ENCODE results near the gene TMEM125.
A peak's percentile ranks its signal among the peaks of the same experiment; 100 is the strongest.

Gene TMEM125

GRCh38 chr1:43308635-43309404, 39.0 kb downstream of the TMEM125 start:
- Histone ChIP-seq H3K4me3 (ENCODE audit: low read depth in 1 of 5, low read length in 5 of 5) (no peak overlapping the region), H3K4me1 (ENCODE audit: control insufficient read depth in 5 of 5, insufficient read depth in 5 of 5, low read length in 5 of 5) (peaks cover 5 to 56% (median 37%) of the 10 kb centered on the region in 5 donors), H3K36me3 (ENCODE audit: control insufficient read depth in 5 of 5, insufficient read depth in 5 of 5, low read length in 5 of 5) (peaks cover 0 to 67% (median 63%) of the 10 kb centered on the region in 5 donors), H3K9me3 (ENCODE audit: control insufficient read depth in 5 of 5, low read length in 5 of 5) (no peaks in the 10 kb centered on the region), H3K27ac (ENCODE audit: low read depth, low read length) (no peak overlapping the region), H3K9ac (ENCODE audit: low read length in 5 of 5) (no peak overlapping the region), H3K27me3 (ENCODE audit: control insufficient read depth in 5 of 5, insufficient read depth in 4 of 5, low read length in 5 of 5) (no peaks in the 10 kb centered on the region)

- H3K27ac ChIP-seq (ENCODE audit: low read depth, low read length) = no peak overlapping the region
- H3K27me3 ChIP-seq (ENCODE audit: control insufficient read depth in 5 of 5, insufficient read depth in 4 of 5, low read length in 5 of 5) = no peaks in the 10 kb centered on the region
- peaks cover 0 to 68% (median 63%) of the 10 kb centered on the region in 5 donors for H3K36me3 ChIP-seq (ENCODE audit: control insufficient read depth in 5 of 5, insufficient read depth in 5 of 5, low read length in 5 of 5)
These were observed 39.7 kb downstream of the TMEM125 start for GRCh38 chr1:43309405-43310025.

GRCh38 chr1:43311521-43311920, 41.7 kb downstream of the TMEM125 start:
- Histone ChIP-seq H3K27me3 (ENCODE audit: control insufficient read depth in 5 of 5, insufficient read depth in 4 of 5, low read length in 5 of 5) (no peaks in the 10 kb centered on the region), H3K27ac (ENCODE audit: low read depth, low read length) (no peak overlapping the region), H3K4me1 (ENCODE audit: control insufficient read depth in 5 of 5, insufficient read depth in 5 of 5, low read length in 5 of 5) (peaks cover 6 to 51% (median 32%) of the 10 kb centered on the region in 5 donors), H3K4me3 (ENCODE audit: low read depth in 1 of 5, low read length in 5 of 5) (no peak overlapping the region), H3K9me3 (ENCODE audit: control insufficient read depth in 5 of 5, low read length in 5 of 5) (no peaks in the 10 kb centered on the region), H3K9ac (ENCODE audit: low read length in 5 of 5) (no peak overlapping the region), H3K36me3 (ENCODE audit: control insufficient read depth in 5 of 5, insufficient read depth in 5 of 5, low read length in 5 of 5) (peaks cover 0 to 68% (median 58%) of the 10 kb centered on the region in 5 donors)

More at GRCh38 chr1:43309405-43310025, 39.7 kb downstream of the TMEM125 start:
- Histone ChIP-seq H3K9ac (ENCODE audit: low read length in 5 of 5) (no peak overlapping the region), H3K4me3 (ENCODE audit: low read depth in 1 of 5, low read length in 5 of 5) (no peak overlapping the region), H3K4me1 (ENCODE audit: control insufficient read depth in 5 of 5, insufficient read depth in 5 of 5, low read length in 5 of 5) (peaks cover 3 to 55% (median 30%) of the 10 kb centered on the region in 5 donors), H3K9me3 (ENCODE audit: control insufficient read depth in 5 of 5, low read length in 5 of 5) (no peaks in the 10 kb centered on the region)

- H3K27me3 ChIP-seq (ENCODE audit: control insufficient read depth in 5 of 5, insufficient read depth in 4 of 5, low read length in 5 of 5) = no peaks in the 10 kb centered on the region
- H3K9ac ChIP-seq (ENCODE audit: low read length in 5 of 5) = no peak overlapping the region
- H3K4me1 ChIP-seq (ENCODE audit: control insufficient read depth in 5 of 5, insufficient read depth in 5 of 5, low read length in 5 of 5) = peaks cover 6 to 56% (median 38%) of the 10 kb centered on the region in 5 donors
- H3K27ac ChIP-seq (ENCODE audit: low read depth, low read length) = no peak overlapping the region
- no peaks in the 10 kb centered on the region for H3K9me3 ChIP-seq (ENCODE audit: control insufficient read depth in 5 of 5, low read length in 5 of 5)
- H3K4me3 ChIP-seq (ENCODE audit: low read depth in 1 of 5, low read length in 5 of 5) = no peak overlapping the region
- peaks cover 0 to 68% (median 55%) of the 10 kb centered on the region in 5 donors for H3K36me3 ChIP-seq (ENCODE audit: control insufficient read depth in 5 of 5, insufficient read depth in 5 of 5, low read length in 5 of 5)
These were observed 42.4 kb downstream of the TMEM125 start for GRCh38 chr1:43312212-43312623.

GRCh38 chr1:43312663-43313515, 43.1 kb downstream of the TMEM125 start:
- Histone ChIP-seq H3K27me3 (ENCODE audit: control insufficient read depth in 5 of 5, insufficient read depth in 4 of 5, low read length in 5 of 5) (no peaks in the 10 kb centered on the region), H3K36me3 (ENCODE audit: control insufficient read depth in 5 of 5, insufficient read depth in 5 of 5, low read length in 5 of 5) (peaks cover 0 to 69% (median 53%) of the 10 kb centered on the region in 5 donors), H3K9ac (ENCODE audit: low read length in 5 of 5) (no peak overlapping the region), H3K4me3 (ENCODE audit: low read depth in 1 of 5, low read length in 5 of 5) (no peak overlapping the region), H3K4me1 (ENCODE audit: control insufficient read depth in 5 of 5, insufficient read depth in 5 of 5, low read length in 5 of 5) (peaks cover 9 to 63% (median 40%) of the 10 kb centered on the region in 5 donors), H3K27ac (ENCODE audit: low read depth, low read length) (no peak overlapping the region), H3K9me3 (ENCODE audit: control insufficient read depth in 5 of 5, low read length in 5 of 5) (no peaks in the 10 kb centered on the region)

GRCh38 chr1:43313771-43314170, 44.0 kb downstream of the TMEM125 start:
- Histone ChIP-seq H3K27me3 (ENCODE audit: control insufficient read depth in 5 of 5, insufficient read depth in 4 of 5, low read length in 5 of 5) (no peaks in the 10 kb centered on the region), H3K9ac (ENCODE audit: low read length in 5 of 5) (no peak overlapping the region), H3K36me3 (ENCODE audit: control insufficient read depth in 5 of 5, insufficient read depth in 5 of 5, low read length in 5 of 5) (peaks cover 0 to 72% (median 55%) of the 10 kb centered on the region in 5 donors), H3K4me3 (ENCODE audit: low read depth in 1 of 5, low read length in 5 of 5) (no peak overlapping the region), H3K4me1 (ENCODE audit: control insufficient read depth in 5 of 5, insufficient read depth in 5 of 5, low read length in 5 of 5) (peaks cover 9 to 71% (median 46%) of the 10 kb centered on the region in 5 donors), H3K9me3 (ENCODE audit: control insufficient read depth in 5 of 5, low read length in 5 of 5) (no peaks in the 10 kb centered on the region), H3K27ac (ENCODE audit: low read depth, low read length) (no peak overlapping the region)

GRCh38 chr1:43314233-43314632, 44.5 kb downstream of the TMEM125 start:
- H3K9me3 ChIP-seq (ENCODE audit: control insufficient read depth in 5 of 5, low read length in 5 of 5) = no peaks in the 10 kb centered on the region
- peaks cover 0 to 72% (median 52%) of the 10 kb centered on the region in 5 donors for H3K36me3 ChIP-seq (ENCODE audit: control insufficient read depth in 5 of 5, insufficient read depth in 5 of 5, low read length in 5 of 5)
- H3K4me3 ChIP-seq (ENCODE audit: low read depth in 1 of 5, low read length in 5 of 5) = no peak overlapping the region
- H3K27ac ChIP-seq (ENCODE audit: low read depth, low read length) = no peak overlapping the region
- H3K4me1 ChIP-seq (ENCODE audit: control insufficient read depth in 5 of 5, insufficient read depth in 5 of 5, low read length in 5 of 5) = peaks cover 9 to 76% (median 50%) of the 10 kb centered on the region in 5 donors
- H3K27me3 ChIP-seq (ENCODE audit: control insufficient read depth in 5 of 5, insufficient read depth in 4 of 5, low read length in 5 of 5) = no peaks in the 10 kb centered on the region
- no peak overlapping the region for H3K9ac ChIP-seq (ENCODE audit: low read length in 5 of 5)

- Histone ChIP-seq H3K9me3 (ENCODE audit: control insufficient read depth in 5 of 5, low read length in 5 of 5) (no peaks in the 10 kb centered on the region), H3K27ac (ENCODE audit: low read depth, low read length) (no peak overlapping the region), H3K4me1 (ENCODE audit: control insufficient read depth in 5 of 5, insufficient read depth in 5 of 5, low read length in 5 of 5) (peaks cover 9 to 77% (median 50%) of the 10 kb centered on the region in 5 donors), H3K27me3 (ENCODE audit: control insufficient read depth in 5 of 5, insufficient read depth in 4 of 5, low read length in 5 of 5) (no peaks in the 10 kb centered on the region), H3K36me3 (ENCODE audit: control insufficient read depth in 5 of 5, insufficient read depth in 5 of 5, low read length in 5 of 5) (peaks cover 0 to 72% (median 50%) of the 10 kb centered on the region in 5 donors), H3K9ac (ENCODE audit: low read length in 5 of 5) (no peak overlapping the region), H3K4me3 (ENCODE audit: low read depth in 1 of 5, low read length in 5 of 5) (no peak overlapping the region)
These were observed 45.7 kb downstream of the TMEM125 start for GRCh38 chr1:43315481-43315880.

- peak overlapping the region in 1 of 5 donors; percentile 19 for H3K4me3 ChIP-seq (ENCODE audit: low read depth in 1 of 5, low read length in 5 of 5)
- H3K9ac ChIP-seq (ENCODE audit: low read length in 5 of 5) = no peak overlapping the region
- H3K4me1 ChIP-seq (ENCODE audit: control insufficient read depth in 5 of 5, insufficient read depth in 5 of 5, low read length in 5 of 5) = peaks cover 9 to 76% (median 48%) of the 10 kb centered on the region in 5 donors
- H3K27me3 ChIP-seq (ENCODE audit: control insufficient read depth in 5 of 5, insufficient read depth in 4 of 5, low read length in 5 of 5) = no peaks in the 10 kb centered on the region
- peaks cover 0 to 73% (median 47%) of the 10 kb centered on the region in 5 donors for H3K36me3 ChIP-seq (ENCODE audit: control insufficient read depth in 5 of 5, insufficient read depth in 5 of 5, low read length in 5 of 5)
- no peaks in the 10 kb centered on the region for H3K9me3 ChIP-seq (ENCODE audit: control insufficient read depth in 5 of 5, low read length in 5 of 5)
- H3K27ac ChIP-seq (ENCODE audit: low read depth, low read length) = no peak overlapping the region
These were observed 46.4 kb downstream of the TMEM125 start for GRCh38 chr1:43315963-43316737.

Data from subcutaneous abdominal adipose tissue (tissue), 5 donors.